GM19099 (cell line): ENCODE data around the gene NDRG4.

Experiments used
- POLR2A ChIP-seq: IDR thresholded peaks from 3 replicates; pipeline ENCODE4 v1.6.1; 2011; ENCODE audit warnings: low read depth; ENCODE audit not compliant: insufficient read length; ENCODE audit errors: extremely low read depth

NDRG4 gene

GRCh38 chr16:58509256-58510096 is 9.5 kb downstream of the NDRG4 start:
- no peak for TF ChIP-seq POLR2A

DNA sequence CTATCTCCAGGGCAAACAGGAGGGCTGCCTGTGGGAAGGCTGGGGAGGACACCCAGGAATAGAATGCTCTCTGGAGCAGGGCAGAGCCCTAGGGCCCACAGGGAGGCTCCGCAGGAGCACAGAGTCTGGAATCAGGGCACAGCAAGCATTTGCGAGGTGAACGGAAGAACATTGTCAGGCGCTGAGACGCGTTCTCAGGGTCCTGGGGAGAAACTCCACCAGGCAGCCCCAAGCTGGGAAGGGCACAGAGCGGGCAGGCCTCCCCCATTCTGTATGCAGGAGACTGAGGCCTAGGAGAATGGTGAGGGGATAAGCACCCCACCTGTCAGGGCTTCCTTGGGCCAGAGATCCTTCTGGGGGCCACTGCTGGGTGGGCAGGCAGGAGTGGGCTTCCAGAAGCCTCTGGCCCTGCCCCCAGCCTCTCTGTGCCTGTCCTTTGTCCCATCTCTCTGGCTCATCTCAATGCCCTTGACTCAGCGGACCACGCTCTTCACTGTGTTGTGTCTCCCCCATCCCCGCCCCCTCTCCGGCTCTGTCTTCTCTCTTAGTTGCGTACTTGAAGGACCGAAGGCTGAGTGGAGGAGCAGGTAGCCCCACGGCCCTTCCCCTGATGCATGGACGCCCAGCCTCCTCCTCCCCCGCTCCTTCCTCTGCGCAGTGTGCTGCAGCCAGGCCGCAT is 10.3 kb downstream of the NDRG4 start:
- TF ChIP-seq POLR2A, result no peak

GRCh38 chr16:58510776-58511628 is 11.1 kb downstream of the NDRG4 start:
- TF ChIP-seq POLR2A, result no peak

- no peak for TF ChIP-seq POLR2A
Measured at GRCh38 chr16:58511933-58512815, 12.2 kb downstream of the NDRG4 start.

GRCh38 chr16:58513874-58514273 is 13.9 kb downstream of the NDRG4 start:
- no peak for TF ChIP-seq POLR2A

DNA sequence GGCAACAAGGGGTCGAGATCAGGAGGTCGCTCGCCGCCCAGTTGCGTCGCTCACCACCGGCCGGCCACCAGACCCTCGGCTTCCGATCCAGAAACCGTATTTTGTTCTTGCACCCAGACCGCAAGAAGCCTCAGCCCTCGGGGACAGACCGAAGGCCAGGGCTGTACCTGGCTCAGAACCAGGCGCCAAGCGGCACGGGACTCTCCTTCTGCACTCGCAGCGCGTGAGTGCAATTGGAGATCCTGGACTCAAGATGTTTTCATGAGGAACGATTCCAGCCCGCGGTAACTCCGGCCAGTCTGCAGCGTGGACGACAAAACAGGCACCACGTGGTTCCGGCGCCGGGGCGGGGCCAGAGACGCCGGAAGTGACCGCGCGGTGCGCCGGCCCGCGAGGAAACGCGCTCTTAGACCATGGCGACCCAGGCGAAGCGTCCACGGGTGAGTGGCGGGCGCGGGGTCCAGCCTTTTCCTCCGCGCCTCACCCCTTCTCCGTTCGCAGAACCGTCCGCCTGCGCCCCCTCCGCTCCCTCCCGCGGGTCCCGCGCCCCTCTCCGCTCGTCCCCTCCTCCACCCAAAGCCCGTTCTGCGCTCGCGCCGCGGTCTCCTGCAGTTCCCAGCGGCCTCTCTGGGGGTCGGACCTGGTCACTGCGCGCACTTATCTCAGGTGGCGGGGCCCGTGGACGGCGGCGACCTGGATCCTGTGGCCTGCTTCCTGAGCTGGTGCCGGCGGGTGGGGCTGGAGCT is 15.4 kb downstream of the NDRG4 start, which contains the start of gene SETD6:
Gene SETD6, plus strand, starts transcription at position 393 of the 746 bp plus-strand sequence. Its CDS starts 21 bp downstream, at position 414.
- peak; percentile 63 for TF ChIP-seq POLR2A

GRCh38 chr16:58515871-58516767 is 16.2 kb downstream of the NDRG4 start:
- no peak for TF ChIP-seq POLR2A

GRCh38 chr16:58516768-58517107 is 16.8 kb downstream of the NDRG4 start:
- TF ChIP-seq POLR2A, result no peak

GRCh38 chr16:58518083-58518979 is 18.4 kb downstream of the NDRG4 start:
- no peak for TF ChIP-seq POLR2A

GRCh38 chr16:58518980-58519368 is 19.0 kb downstream of the NDRG4 start:
- TF ChIP-seq POLR2A, result no peak

- no peak for TF ChIP-seq POLR2A
Measured at GRCh38 chr16:58519707-58520106, 19.8 kb downstream of the NDRG4 start.

- TF ChIP-seq POLR2A, result no peak
Measured at GRCh38 chr16:58530179-58530578, 30.2 kb downstream of the NDRG4 start.

- TF ChIP-seq POLR2A, result no peak
Measured at GRCh38 chr16:58532414-58532813, 32.5 kb downstream of the NDRG4 start.
